Erythroblast (primary cell): ENCODE data around the gene SMAD6.

Experiments used
- DNase-seq, 2 experiments: peaks; one replicate each; lab custom pipeline; 2025; lab: John Stamatoyannopoulos, UW
- GATA1 ChIP-seq: IDR thresholded peaks from 2 replicates; pipeline ENCODE4 v1.6.1; 2011; ENCODE audit warnings: low read depth, mild to moderate bottlenecking, control low read depth, low read length, moderate library complexity
- POLR2A ChIP-seq: IDR thresholded peaks from 2 replicates; pipeline ENCODE4 v1.6.1; 2011; ENCODE audit warnings: mild to moderate bottlenecking, low read length

Gene SMAD6

DNA sequence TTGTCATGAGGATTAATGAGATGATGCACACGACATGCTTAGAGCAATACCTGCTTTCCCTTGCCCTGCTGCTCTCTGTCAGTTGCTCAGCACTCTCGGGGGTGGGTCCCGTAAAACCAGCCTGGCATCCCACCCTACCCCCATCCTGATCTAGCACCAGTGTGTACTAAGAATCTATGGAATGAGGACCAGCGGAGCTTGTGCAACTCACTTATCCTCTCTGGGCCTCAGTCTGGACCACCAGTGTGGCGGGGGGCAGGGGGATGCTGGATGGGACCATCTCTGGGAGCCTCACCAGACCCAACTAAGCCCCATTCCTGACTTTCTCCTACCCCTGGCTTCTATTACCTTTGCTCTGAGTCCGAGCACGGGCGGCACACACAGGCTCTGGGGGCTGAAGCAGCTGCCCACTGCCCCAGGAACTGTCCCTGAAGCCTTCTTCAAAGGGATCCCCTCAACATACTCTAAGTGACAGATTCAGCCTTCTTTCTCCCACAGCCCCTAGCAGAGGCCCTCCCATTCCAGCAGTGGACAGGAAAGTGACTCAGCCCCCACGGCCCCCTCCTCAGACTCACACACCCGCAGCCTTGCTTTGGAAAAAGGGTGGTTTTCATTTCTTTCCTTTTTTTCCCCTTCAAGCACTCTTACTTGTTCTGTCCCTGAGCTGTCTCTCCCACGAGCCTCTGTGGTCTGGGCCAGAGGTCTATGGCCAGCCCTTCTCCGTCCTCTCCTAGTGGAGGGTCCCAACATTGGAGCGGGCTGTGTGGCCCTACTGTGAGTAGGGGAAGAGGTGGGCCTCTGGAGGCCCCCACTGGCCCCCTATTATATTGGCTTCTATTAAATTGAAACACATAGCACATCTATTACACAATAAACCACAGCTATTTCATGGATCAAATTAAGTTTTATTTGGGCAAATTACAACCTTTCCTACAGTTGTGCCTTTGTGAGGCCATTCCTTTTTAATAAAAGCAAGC is 100.3 kb downstream of the SMAD6 start:
- no peak for DNase-seq
- TF ChIP-seq POLR2A (no peak), GATA1 (no peak)

DNA sequence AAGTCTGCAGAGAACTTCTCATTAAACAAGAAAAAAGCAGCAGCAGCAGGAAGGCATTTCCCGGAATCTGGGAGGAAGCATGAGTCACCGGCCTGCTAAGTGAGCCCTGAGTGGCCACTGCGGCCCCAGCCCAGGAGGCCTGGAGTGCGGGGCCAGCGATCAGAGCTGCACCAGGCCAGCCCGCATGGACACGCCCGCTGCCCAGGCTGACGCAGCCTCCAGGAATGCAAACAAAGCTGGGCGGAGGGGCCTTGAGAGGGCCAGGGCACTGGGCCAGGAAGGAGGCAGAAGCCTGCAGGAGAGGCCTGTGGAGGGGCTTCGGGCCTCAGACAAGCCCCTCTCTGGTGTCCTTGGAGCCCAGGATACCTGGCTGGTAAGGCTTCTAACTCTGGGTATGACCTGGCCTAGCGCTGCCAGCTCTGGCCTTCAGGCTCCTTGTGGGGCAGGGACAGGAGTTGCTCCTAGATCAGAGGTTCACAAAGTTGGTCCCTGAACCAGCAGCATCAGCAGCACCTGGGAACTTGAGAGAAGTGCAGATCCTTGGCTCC is 101.2 kb downstream of the SMAD6 start:
- DNase-seq: peak; percentile 42 to 56
- TF ChIP-seq POLR2A (no peak), GATA1 (no peak)

DNA sequence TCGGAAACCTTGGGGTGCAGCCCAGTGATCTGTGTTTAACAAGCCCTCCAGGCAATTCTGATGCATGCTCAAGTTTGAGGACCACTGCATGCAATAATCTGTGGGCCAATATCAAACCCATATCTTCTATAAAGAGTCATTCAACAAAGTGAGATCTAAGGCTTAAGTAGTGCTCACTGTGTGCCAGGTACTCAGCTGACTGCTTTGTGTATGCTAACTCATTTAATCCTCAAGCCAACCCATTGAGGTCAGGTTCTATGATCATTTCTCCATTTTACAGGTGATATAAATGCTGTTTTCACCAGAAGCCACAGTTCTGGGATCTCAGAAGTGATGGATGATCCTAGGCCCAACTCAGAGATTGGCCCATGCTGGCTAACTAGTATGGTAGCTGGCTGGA is 101.7 kb downstream of the SMAD6 start:
- no peak for TF ChIP-seq GATA1
- TF ChIP-seq POLR2A: no peak
- no peak for DNase-seq

DNA sequence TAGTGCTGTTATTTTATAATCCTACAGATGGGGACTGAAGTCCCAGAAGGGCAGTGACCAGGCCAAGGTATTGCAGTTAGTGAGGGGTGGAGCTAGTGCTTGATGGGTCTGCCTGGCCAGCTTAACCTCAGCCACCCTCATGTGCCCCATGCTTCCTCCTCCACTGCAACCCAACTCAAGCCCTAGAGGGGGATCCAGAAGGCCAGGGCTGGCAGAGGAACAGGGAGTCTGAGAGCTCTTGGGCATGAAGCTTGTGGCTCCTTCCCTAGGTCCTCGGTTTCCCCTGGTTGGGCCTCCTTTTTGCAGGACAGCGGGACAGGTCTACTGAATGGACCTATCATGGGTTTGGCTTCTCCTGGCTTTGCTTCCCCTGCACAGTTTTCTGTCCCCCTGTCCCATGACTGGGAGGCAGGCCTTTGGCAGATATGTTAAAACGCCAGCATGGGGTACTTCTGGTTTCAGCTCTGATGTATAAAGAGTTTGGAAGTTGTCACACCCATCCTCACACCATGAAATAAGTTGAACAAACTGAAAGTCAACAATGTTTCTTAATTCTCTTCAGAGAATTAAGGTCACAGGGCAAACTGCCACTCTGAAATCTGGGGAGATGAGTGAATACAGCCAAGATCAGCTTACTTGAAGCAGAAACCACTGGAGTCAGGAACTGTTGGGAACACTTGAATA is 103.3 kb downstream of the SMAD6 start:
- no peak for DNase-seq
- TF ChIP-seq GATA1: no peak
- no peak for TF ChIP-seq POLR2A

DNA sequence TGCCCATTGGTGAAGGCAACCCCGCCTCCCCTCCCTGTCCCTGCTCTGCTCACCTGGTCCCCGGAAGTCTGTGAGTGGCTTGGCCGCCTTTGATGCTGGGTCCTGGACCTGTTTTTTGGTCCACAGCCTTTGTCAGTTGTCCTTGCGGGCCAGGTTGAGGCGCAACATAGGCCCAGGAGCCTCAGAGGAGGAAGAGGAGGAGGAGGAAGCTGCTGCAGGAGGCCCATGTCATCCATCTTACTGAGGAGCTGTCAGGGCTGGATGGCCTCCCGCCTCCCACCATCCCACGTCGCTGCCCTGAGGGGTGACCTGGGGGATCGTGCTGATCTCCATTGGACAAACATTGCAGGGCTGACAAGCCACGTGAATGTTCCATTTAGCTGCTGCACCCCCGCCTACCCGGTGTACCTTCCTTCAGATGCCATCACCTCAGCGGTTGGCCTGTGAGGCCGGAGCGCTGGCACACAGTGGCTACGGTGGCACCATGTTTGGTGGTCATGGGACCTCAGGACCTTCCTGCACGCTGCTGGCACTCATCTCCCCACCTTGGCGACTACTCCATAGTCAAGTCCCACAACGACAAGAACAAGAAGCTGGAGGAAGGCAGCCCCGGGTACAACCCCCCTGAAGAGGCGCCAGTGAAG is 106.3 kb downstream of the SMAD6 start:
- TF ChIP-seq POLR2A (no peak), GATA1 (no peak)
- DNase-seq: no peak

DNA sequence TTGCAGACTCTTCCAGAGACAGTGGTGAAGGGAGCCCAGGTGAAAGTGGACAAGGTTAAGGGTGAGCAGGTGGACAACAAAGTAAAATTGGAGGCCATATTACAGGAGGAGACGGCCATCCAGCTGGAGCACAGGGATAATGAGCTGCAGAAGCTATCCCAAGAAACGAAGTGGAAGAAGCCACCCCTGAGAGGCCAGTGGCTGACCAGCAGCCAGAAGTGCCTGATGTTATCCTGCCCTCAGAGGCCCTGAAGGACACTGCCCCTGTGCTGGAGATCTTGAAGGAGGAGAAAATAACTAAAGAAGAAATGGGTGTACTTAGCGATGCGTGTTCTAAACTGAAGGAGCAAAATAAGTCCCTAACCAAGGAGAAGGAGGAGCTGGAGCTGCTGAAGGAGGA is 107.6 kb downstream of the SMAD6 start:
- TF ChIP-seq POLR2A (no peak), GATA1 (no peak)
- no peak for DNase-seq

DNA sequence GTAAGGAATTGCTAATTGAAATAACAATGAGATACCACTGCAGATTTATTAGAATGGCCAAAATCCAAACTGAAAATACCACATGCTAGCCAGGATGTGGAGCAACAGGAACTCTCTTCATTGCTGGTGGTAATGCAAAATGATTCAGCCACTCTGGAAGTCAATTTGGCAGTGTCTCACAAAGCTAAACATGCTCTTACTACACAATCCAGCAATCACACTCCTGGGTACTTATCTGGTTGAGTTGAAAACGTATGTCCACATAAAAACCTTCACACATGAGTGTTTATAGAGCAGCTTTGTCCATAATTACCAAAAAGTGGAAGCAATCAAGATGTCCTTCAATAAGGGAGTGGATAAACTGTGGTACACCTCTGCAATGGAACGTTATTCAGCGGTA is 113.3 kb downstream of the SMAD6 start:
- no peak for DNase-seq
- TF ChIP-seq POLR2A (no peak), GATA1 (no peak)

DNA sequence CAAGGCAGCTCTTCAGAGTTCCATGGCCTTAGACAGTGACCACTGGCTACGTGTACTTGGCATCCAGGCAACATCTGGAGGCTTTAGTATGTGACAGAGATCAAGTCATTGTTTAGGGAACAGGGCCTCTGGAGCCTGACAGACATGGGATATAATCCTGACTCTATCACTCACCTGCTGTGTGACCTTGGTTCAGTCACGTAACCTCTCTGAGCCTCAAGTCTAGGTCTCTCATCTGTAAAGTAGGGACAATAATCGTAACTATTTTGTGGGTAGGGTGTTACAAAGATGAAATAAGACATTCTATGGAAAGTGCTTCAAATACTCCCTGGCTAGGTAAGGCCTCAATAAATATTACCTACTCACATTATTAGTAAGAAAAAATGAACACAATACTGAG is 114.2 kb downstream of the SMAD6 start:
- TF ChIP-seq POLR2A (no peak), GATA1 (no peak)
- no peak for DNase-seq

DNA sequence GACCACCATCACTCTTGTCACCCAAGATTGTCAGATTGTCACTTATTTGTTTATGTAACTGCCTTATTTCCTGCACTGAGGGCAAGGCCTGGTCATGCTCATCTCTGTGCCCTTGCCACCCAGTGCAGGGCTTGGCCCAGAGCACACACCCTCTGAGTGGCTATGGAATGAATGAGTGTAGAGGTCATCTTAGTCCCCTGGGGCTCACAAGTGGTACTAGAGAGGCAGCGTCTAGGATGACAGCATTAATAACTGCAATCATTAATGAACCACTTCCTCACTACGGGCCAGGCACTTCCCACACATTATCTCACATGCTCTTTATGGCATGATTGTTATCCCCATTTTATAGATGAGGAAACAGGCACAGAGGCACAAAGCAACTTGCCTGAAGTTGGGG is 117.0 kb downstream of the SMAD6 start:
- TF ChIP-seq POLR2A (no peak), GATA1 (no peak)
- DNase-seq: no peak

DNA sequence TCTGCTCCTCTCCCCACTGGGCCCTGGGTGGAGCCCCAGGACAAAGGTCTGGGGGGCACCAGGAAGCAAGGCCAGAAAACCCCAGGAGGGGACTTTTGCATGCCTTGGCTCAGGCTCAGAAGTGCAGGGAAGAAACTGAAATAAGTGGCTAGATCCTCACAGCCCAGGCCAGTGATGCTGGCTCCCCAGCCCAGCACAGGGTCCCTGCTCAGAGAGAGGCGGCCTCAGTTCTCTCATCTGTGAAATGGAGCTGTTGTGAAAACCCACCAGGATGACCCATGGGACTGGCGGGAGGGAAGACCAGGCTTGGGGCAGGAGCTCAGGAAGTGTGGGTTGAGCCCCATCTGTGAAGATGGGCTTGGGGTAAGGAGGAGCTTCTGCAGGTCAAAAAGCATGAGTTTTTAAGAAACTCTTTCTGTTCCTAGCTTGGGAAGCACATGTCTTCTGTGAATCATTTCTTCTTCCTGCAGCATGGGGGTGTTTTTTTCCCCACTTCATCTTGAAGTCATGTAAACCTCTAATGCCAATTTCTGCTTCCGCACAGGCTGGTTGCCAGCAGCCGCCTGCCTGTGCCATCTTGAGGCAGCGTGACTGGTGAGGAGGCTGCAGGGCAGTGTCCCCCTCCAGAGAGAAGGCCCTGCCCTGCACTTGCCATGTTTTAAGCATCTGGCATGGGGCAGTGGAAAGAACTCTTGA is 118.6 kb downstream of the SMAD6 start:
- DNase-seq: no peak
- TF ChIP-seq GATA1 (no peak), POLR2A (no peak)

DNA sequence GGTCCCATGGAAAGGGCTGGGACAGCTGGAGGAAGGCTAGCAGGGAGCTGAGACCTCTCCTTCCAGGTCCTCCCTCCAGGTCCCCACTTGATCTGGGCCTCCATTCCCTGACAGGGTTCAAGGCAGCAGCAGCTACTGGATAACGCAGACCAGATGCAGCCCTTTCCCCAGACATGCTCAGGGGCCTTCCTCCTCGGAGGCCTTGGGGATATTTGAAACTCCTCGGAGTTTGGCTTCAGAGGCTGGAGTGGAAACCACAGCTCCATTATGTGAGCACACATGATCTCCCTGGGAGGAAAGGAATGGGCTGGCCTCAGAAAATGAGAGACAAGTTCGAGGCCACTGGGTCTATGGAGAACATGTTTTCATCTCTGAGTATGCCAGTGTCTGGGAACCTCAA is 119.3 kb downstream of the SMAD6 start:
- no peak for DNase-seq
- TF ChIP-seq POLR2A (no peak), GATA1 (no peak)

DNA sequence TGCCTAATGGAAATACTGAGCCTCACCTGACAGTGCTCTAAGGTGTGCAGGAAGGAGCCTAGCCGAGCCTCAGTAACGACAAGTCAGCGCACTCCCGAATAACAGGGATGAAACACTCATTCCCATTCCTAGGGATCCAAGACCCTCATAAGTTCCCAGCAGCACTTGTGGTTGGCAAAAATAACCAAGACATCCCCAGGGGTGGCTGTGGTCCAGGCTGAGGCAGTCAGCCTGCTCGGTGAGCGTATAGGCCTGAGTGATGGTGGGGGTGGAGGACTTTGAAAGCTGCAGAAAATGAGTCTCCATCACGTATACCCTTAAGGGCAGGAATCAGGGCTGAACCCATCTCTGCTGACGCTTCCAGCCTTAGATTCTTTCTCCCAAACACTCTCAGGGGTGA is 120.1 kb downstream of the SMAD6 start:
- DNase-seq: no peak
- no peak for TF ChIP-seq GATA1
- TF ChIP-seq POLR2A: no peak

DNA sequence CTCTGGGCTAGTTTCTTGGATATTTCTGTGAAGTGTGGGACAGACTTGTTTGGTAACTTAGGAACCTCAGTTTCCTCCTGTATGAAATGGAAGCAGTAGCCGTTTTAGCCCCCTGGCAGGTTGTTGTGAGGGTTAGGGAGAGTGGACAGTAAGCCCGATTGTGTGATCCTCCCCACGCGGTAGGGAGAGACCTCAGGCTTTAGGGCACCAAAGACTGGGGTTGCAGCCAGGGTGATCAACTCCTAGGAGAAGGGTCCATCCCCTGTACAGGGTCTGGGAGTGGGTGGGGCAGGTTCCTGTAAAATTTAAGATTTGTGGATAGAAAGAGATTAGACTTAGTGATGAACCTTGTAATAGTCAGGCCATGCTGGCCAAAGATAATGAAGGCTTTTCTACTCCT is 120.5 kb downstream of the SMAD6 start:
- DNase-seq: no peak
- no peak for TF ChIP-seq POLR2A
- TF ChIP-seq GATA1: no peak
